NCI-H526 (cell line): ENCODE data around the gene CUEDC1.
A peak's percentile ranks its signal among the peaks of the same experiment; 100 is the strongest.

Source experiments
- DNase-seq, 2 experiments: peaks; one replicate each; lab custom pipeline; 2025; lab: John Stamatoyannopoulos, UW

Gene CUEDC1, protein sequence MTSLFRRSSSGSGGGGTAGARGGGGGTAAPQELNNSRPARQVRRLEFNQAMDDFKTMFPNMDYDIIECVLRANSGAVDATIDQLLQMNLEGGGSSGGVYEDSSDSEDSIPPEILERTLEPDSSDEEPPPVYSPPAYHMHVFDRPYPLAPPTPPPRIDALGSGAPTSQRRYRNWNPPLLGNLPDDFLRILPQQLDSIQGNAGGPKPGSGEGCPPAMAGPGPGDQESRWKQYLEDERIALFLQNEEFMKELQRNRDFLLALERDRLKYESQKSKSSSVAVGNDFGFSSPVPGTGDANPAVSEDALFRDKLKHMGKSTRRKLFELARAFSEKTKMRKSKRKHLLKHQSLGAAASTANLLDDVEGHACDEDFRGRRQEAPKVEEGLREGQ

GRCh38 chr17:57955183-57955931, at the start of gene CUEDC1:
Gene CUEDC1, minus strand, starts transcription at chr17:57955412. Its CDS starts 69,848 bp downstream, at chr17:57885564.
- peak in 1 of 2 experiments; percentile 76 for DNase-seq

DNA sequence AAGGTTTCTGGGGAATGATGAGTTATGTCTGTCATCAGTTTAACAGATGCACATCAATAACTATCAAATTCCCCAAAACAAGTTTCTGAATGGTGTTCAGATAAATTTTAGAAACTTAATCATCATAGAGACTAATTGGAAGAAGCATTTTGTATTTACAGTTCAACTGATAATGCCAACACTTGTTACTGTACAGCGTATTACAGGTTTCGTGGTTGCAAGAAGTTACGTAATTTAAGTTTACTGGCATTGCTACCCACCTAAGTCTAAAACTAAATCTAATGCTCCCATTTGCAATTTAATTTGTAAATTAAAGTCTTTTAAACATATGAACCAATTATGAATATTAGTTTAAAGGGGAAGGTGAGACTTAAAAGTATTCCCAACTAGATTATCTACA, 48.8 kb upstream of the CUEDC1 start:
- no peak for DNase-seq

DNA sequence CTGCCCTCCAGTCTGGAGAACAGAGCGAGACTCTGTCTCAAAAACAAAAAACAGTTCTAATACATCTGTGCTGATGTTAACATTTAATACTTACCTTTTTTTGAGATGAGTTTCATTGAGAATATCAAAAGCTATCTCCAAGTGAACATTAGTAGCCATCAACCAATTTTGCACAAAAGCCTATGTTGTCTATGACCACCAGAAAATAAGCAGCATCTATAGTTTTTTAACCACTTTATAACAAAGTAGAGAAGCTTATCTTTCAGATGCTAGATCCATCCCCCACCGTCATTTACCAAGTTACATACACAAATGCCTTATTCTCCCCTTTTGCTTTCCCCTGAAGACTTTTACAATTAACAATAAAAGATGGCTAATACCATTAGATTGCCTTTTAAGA, 47.8 kb upstream of the CUEDC1 start:
- no peak for DNase-seq

DNA sequence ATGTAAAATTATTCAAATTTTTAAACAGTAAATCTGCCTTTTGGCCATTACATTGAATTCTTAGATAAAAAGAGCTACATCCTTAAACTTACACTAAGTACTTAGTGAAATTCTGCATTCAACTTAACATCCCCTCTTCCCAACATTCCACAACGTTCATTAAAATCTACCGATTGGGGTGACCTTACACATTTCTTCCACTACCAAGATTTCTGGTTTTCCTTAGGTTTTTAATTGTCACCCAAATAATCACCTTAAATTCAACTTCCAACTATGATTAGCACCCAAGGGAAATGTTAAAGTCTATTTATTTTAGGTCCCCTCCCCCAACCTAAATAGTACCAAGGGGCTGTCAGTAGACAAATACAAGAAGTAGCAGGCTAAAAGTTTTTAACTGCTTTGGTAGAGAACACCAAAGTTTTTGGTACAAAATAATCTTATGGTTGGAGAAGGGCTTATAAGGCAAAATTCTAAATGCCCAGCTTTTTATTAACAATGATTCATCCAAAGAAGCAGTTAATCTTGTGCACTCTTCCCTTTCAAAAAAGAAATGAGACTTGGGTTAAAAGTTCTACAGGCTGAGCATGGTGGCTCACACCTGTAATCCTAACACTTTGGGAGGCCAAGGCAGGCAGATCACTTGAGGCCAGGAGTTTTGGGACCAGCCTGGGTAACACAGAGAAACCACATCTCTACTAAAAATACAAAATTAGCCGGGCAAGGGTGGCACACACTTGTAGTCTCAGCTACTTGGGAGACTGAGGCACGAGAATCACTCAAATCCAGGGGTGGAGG, 47.1 kb upstream of the CUEDC1 start:
- no peak for DNase-seq

DNA sequence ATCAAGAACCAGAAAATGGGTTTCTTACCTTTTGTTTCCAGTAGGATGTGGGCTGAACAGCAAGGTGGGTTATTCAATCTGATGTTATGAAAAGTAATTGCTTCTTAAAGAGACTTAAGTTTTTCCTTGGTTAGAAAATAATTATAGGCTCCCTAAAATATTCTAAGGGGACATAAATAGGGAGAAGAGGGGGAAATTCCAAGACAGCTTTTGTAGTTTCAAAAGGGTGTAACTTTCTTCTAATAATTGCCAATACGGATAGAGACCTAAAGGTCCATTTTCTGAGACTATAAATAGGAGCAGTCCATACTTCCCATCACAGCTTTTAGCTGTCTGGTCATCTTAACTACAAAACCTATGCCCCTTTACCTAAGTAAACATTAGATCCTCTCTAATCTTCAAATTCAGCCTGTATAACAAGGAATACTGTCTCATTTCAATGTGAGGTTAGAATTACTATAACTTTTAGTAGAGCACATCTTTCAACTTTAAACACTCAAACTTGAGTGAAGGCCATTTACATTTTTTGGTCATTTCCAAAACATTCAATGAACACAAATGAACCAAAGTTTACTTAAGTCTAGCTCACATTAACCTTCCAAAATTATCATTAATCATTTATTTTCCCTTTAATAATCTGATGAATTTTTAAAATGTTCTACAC, 46.4 kb upstream of the CUEDC1 start:
- DNase-seq: no peak

DNA sequence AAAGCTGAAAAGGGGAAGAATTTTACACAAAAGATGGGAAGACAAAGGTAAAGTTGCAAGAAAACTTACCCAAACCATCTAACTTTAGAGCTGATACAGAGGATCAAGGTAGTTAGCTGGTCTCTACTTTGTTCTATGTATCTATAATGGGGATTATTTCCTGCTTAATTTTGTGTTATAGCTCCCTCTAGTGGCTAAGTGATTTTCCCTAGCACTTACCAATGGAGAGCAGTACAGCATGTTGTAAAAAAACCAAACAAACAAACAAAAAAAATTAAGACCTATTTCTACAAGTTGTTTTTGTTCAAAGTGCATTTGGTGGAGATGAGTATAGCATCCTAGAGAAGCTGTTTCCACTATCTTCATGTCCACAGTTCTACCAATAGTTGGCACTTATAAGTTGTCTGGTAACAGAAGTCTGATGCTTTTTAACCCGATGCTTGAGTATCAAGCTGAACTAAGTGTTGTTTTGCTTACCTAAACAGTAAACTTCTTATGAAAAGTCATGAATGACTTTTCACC, 44.3 kb upstream of the CUEDC1 start:
- peak; percentile 54 to 84 for DNase-seq

DNA sequence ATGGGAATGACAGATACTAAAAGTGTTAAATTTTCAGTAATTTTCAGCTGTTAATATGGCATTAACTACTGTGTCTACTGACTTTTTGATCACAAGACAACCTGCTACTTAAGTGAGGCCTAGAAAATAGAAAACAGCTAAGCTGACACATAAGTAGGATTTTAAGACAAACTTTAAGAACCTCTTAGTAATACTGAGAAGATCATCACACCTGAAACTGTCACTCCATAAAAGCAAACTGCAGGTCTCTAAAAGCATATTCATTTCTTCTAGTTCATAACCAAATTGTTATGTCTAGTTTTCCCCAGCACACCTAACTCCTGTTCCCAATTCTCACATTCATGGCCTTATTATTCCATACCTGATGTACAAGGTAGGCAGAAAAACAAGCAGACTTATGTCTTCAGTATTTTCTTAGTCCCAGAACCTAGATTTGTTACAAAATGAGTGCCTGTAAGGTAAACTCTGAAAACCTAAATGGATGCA, 43.8 kb upstream of the CUEDC1 start:
- DNase-seq: no peak

GRCh38 chr17:57997085-57997809, 42.0 kb upstream of the CUEDC1 start:
- DNase-seq: no peak

- peak; percentile 76 to 85 for DNase-seq
These were observed 40.1 kb upstream of the CUEDC1 start for GRCh38 chr17:57995076-57995956.

DNA sequence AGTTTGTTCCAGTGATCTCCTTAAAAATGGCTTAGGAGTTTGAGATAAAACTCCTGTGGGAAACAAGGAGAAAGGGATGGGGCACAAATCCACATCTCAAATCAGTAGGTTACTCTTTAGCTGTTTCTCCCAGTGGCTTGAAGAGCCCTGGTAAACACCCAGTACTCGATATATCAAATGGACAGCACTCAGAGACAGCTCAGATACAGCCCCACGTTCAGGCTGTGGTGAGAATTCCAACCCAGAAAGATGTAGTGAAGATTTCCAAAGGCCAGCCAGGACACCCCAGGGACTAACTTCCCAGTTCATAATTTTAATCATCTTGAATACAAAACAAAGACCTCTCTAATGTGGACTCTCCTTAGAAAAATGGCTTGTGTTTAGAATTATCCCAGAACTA, 39.2 kb upstream of the CUEDC1 start:
- DNase-seq: no peak

DNA sequence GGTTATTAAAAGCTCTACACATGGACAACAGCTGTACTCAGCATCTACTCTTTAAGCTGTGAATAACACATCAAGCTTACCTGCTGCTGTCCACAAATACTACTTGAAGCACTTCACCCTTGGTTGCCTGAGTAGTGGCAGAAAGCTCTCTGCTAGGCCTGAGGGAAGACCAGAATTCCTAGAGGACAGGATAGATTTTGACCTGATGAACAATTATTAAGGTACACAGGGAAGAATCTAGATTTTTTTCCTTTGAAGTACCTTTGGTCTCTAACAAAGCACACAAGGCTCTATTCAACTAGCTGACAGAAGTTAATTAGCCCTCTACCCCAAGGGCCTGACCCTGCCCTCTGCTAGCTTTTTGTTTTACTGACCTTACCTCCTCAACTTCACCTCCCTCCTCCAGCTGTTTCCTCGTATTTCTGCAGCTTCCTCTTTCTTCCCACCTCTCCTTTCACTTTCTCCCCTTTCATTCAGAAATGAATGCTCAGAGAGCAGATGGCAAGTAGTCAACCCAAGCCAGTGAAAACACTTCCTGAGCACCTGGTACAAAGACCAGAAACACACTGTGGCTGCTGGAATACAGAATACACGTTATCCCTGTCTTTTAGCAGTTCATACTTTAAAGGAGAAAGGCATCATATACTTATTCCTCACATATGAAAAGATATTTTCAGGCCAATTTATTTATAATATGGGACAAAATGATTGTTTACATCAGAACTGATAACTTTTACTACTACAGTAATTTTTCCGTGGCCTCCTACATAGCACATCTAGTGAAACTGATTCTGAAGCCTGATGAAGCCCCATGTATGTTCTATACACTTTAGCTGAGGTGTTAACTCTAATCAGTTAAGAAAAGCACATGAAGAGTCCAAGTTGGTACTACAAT, 38.5 kb upstream of the CUEDC1 start:
- DNase-seq: no peak

GRCh38 chr17:57991537-57991936, 36.3 kb upstream of the CUEDC1 start:
- DNase-seq: no peak

GRCh38 chr17:57990037-57990436, 34.8 kb upstream of the CUEDC1 start:
- DNase-seq: no peak

- peak; percentile 59 to 85 for DNase-seq
These were observed 33.4 kb upstream of the CUEDC1 start for GRCh38 chr17:57988301-57989250.

GRCh38 chr17:57987581-57988300, 32.5 kb upstream of the CUEDC1 start, which contains the start of gene VEZF1:
Gene VEZF1, minus strand, starts transcription at chr17:57988254. Its CDS starts 143 bp downstream, at chr17:57988111.
- peak; percentile 30 to 91 for DNase-seq

DNA sequence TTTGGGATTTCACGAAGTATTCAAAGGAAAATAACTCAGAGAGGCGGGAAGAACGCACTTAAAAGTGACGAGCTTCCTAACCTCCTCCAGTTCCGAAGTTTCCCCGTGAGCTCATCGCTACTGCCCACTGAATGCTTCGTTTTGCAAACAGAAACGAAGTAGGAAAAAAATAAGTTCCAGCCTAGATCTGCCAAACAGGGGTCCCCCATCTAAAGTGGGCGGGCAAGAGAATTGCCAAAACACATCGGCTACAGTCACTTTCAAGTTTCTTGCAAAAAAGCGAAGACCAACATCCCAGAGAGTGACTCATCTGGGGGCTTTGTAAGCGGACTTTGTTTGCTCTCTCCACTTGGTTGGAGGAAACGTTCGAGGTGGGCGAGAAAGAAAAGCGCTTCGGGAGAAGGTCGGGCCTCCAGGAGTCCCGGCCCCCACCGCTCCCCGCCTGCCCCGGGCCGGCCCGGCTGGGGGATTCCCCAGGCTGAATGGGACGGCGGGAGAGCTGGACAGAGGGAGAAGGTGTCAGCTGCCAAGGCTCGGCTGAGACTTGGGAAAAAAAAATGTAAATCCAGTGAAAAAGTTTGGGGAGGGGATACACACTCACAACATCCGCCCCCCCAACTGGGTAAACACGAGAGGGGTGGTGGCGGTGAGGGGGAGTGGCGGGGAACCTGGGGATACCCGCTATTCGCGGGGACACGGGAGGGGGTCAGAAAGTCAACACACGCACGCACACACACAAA, 31.8 kb upstream of the CUEDC1 start:
- peak in 1 of 2 experiments; percentile 49 for DNase-seq
